MM.1S (cell line): ENCODE measurements around the gene ZNF474.

Experiments
- DNase-seq: peaks from one replicate; pipeline ENCODE4 v3.0.0-alpha.2; 2015
- H2AFZ ChIP-seq: fragments of 300-600 bp; sonication (generic); 2 replicates; pipeline ENCODE4 v1.6.0; 2016; ENCODE audit warnings: antibody characterized with exemption, low read length
- H3F3A ChIP-seq: fragments of 300-600 bp; sonication (generic); 2 replicates; pipeline ENCODE4 v1.6.1; 2016; ENCODE audit warnings: mild to moderate bottlenecking, antibody characterized with exemption, low read length, moderate library complexity, mixed read lengths; ENCODE audit not compliant: insufficient read depth
- H3K27ac ChIP-seq: fragments of 300-600 bp; sonication (generic); 2 replicates; pipeline ENCODE4 v1.5.1; 2016; ENCODE audit warnings: mild to moderate bottlenecking, low read length
- H3K27me3 ChIP-seq: fragments of 300-600 bp; sonication (generic); replicated peaks from 2 replicates; pipeline ENCODE4 v1.6.0; 2016; ENCODE audit warnings: low read length; ENCODE audit not compliant: insufficient read depth
- H3K36me3 ChIP-seq: fragments of 300-600 bp; sonication (generic); replicated peaks from 2 replicates; pipeline ENCODE4 v1.6.1; 2016; ENCODE audit warnings: mild to moderate bottlenecking, low read length, mixed read lengths; ENCODE audit not compliant: insufficient read depth
- H3K4me1 ChIP-seq: fragments of 300-600 bp; sonication (generic); 2 replicates; pipeline ENCODE4 v1.6.1; 2016; ENCODE audit warnings: low read length, mixed read lengths
- H3K4me2 ChIP-seq: fragments of 300-600 bp; sonication (generic); 2 replicates; pipeline ENCODE4 v1.6.0; 2016; ENCODE audit warnings: low read depth, low read length
- H3K4me3 ChIP-seq: fragments of 300-600 bp; sonication (generic); 2 replicates; pipeline ENCODE4 v1.5.1; 2016; ENCODE audit warnings: low read length, mixed read lengths
- H3K79me2 ChIP-seq: fragments of 300-600 bp; sonication (generic); 2 replicates; pipeline ENCODE4 v1.6.1; 2016; ENCODE audit warnings: mixed run types, low read length, mixed read lengths
- H3K9ac ChIP-seq: fragments of 300-600 bp; sonication (generic); 2 replicates; pipeline ENCODE4 v1.6.1; 2016; ENCODE audit warnings: low read length, mixed read lengths
- H3K9me2 ChIP-seq: fragments of 300-600 bp; sonication (generic); replicated peaks from 2 replicates; pipeline ENCODE4 v1.6.1; 2016; ENCODE audit warnings: mild to moderate bottlenecking, low read length, mixed read lengths; ENCODE audit not compliant: insufficient read depth
- H3K9me3 ChIP-seq: fragments of 300-600 bp; sonication (generic); replicated peaks from 2 replicates; pipeline ENCODE4 v1.6.1; 2016; ENCODE audit warnings: mild to moderate bottlenecking, low read length, mixed read lengths; ENCODE audit not compliant: insufficient read depth
- H4K20me1 ChIP-seq: fragments of 300-600 bp; sonication (generic); 2 replicates; pipeline ENCODE4 v1.6.1; 2016; ENCODE audit warnings: mild to moderate bottlenecking, low read length, moderate library complexity, mixed read lengths; ENCODE audit not compliant: insufficient read depth
- CTCF ChIP-seq: fragments of 300-600 bp; sonication (generic); IDR thresholded peaks from 2 replicates; pipeline ENCODE4 v1.5.1; 2016; ENCODE audit warnings: antibody characterized with exemption, low read length, mixed read lengths
- EZH2 ChIP-seq: fragments of 300-600 bp; sonication (generic); optimal IDR thresholded peaks from 2 replicates; pipeline ENCODE3; 2017; ENCODE audit warnings: low read depth, mild to moderate bottlenecking, antibody characterized with exemption, low read length, mixed read lengths
- EZH2phosphoT487 ChIP-seq: fragments of 300-600 bp; sonication (generic); IDR thresholded peaks from 2 replicates; pipeline ENCODE4 v1.6.1; 2018; ENCODE audit warnings: antibody characterized with exemption, low read length

ZNF474 gene

GRCh38 chr5:122129306-122129705 is at the start of gene ZNF474:
Gene ZNF474, plus strand, starts transcription at chr5:122129546. Its CDS starts 22,445 bp downstream, at chr5:122151991.
- Histone ChIP-seq H3K36me3 (no peaks in the 10 kb centered on the region), H3K4me2 (no peak within 1 kb of the TSS), H3K27me3 (no peaks in the 10 kb centered on the region), H3K79me2 (no peaks in the 10 kb centered on the region), H3K9me3 (no peaks in the 10 kb centered on the region), H4K20me1 (no peaks in the 10 kb centered on the region), H3F3A (no peaks in the 10 kb centered on the region), H2AFZ (no peak within 1 kb of the TSS), H3K4me3 (no peak within 1 kb of the TSS), H3K4me1 (no peaks in the 10 kb centered on the region), H3K27ac (no peak within 1 kb of the TSS), H3K9ac (no peak within 1 kb of the TSS), H3K9me2 (no peaks in the 10 kb centered on the region)
- TF ChIP-seq CTCF (no peak), EZH2phosphoT487 (no peak), EZH2 (no peak)
- no peak for DNase-seq

GRCh38 chr5:122081541-122081940 is 47.8 kb upstream of the ZNF474 start:
- H3K79me2 ChIP-seq, result no peaks in the 10 kb centered on the region
- no peak overlapping the region for H3K4me3 ChIP-seq
- no peak overlapping the region for H3K4me2 ChIP-seq
- DNase-seq, result no peak
- H3K9me2 ChIP-seq, result no peaks in the 10 kb centered on the region
- H2AFZ ChIP-seq, result no peak overlapping the region
- H3K9ac ChIP-seq, result no peak overlapping the region
- H3K9me3 ChIP-seq, result no peaks in the 10 kb centered on the region
- no peaks in the 10 kb centered on the region for H4K20me1 ChIP-seq
- H3K4me1 ChIP-seq, result peaks cover 12% of the 10 kb centered on the region; the same call in 1 of the 2 replicates
- TF ChIP-seq EZH2 (no peak), EZH2phosphoT487 (no peak), CTCF (no peak)
- no peaks in the 10 kb centered on the region for H3K27me3 ChIP-seq
- peaks cover 8% of the 10 kb centered on the region; the same call in 1 of the 2 replicates for H3F3A ChIP-seq
- no peaks in the 10 kb centered on the region for H3K36me3 ChIP-seq
- no peak overlapping the region for H3K27ac ChIP-seq

- no peaks in the 10 kb centered on the region for H3K79me2 ChIP-seq
- no peak overlapping the region; the same call in 1 of the 2 replicates for H3K27ac ChIP-seq
Observed at GRCh38 chr5:122083535-122083934, 45.8 kb upstream of the ZNF474 start.

More at GRCh38 chr5:122083535-122083934, 45.8 kb upstream of the ZNF474 start:
- Histone ChIP-seq H3K9me3 (no peaks in the 10 kb centered on the region), H2AFZ (no peak overlapping the region), H3K4me1 (peaks cover 12% of the 10 kb centered on the region; the same call in 1 of the 2 replicates), H4K20me1 (no peaks in the 10 kb centered on the region), H3K27me3 (no peaks in the 10 kb centered on the region), H3K4me2 (peak overlapping the region; percentile 44; the same call in 1 of the 2 replicates), H3K9ac (no peak overlapping the region), H3K36me3 (no peaks in the 10 kb centered on the region), H3K4me3 (no peak overlapping the region), H3K9me2 (no peaks in the 10 kb centered on the region), H3F3A (peaks cover 8% of the 10 kb centered on the region; the same call in 1 of the 2 replicates)
- TF ChIP-seq EZH2phosphoT487, result no peak
- TF ChIP-seq EZH2, result no peak
- no peak for TF ChIP-seq CTCF
- DNase-seq, result peak; percentile 39
